HG03354 (cell line): ENCODE measurements around the gene MKLN1.
"Not testable (repeated sequence)": the region's sequence is repeated elsewhere in the genome, so short reads cannot be mapped to it uniquely, and the experiment has no call there.

Experiments used
- ATAC-seq: cut with Tn5 transposase; IDR thresholded peaks from one replicate; pipeline ENCODE4 v1.9.1; 2021; ENCODE audit warnings: mild to moderate bottlenecking; ENCODE audit not compliant: unreplicated experiment, poor library complexity, severe bottlenecking

MKLN1 gene

DNA sequence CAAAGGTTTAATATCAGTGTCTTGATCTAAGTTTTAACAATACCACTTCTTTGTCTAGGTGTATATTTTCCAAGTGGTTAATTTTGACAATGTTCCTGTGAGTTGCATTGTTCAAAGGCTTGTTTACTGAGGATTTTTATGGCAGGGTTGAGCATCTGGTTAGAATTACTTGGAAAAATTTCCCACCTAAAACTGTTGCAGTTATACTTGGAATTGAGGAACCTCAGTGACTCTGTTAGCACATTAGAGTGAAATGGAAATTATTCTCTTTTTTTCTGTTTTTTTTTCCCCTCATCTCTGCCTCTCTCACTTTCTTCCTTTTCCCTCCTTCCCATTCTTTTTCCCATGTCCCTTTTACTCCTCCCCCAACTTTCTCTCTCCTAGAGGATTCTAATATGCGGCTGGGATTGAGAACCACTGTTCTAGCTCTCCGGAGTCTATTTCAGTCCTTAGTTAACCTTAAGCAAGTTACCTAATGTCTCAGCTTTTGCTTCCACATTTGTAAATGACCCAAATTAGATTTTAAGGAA, 121.8 kb downstream of the MKLN1 start:
- ATAC-seq, result no peak

DNA sequence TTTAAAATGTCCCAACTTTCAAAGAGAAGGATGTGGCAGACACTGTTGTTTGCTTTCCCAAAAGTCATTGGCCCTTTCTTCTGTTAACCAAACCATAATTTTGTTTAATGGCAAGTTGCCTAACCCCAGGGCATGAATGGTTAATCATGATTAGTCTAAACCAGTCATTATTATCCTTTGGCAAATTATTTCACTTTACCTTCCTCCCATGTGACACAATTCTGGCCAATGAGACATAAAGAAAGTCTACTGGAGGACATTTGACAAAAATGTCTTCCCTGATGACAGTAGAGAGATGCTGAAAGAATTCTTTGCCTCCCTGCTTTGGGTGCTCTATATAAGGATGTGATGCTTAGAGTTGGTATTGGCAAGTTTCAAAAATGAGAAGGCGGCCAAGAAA, 126.8 kb downstream of the MKLN1 start:
- ATAC-seq, result no peak

DNA sequence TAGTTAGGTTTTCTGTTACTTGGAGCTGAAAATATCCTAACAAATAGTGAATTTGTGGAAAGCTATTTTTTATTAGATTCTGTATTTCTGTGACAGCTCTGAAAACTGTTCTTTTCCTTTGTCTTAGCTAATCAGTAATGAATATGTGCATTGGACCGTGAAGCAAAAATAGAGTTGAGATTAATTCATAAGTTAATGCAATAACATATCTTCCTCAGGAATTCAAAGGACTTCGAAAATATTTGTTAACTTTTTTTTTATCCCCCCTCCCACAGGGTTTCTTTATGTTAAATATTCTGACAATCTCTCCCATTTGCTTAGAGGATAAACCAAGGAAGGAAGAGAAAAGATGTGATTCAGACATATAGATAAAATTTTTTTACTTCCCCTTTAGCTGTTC, 127.3 kb downstream of the MKLN1 start:
- no peak for ATAC-seq

DNA sequence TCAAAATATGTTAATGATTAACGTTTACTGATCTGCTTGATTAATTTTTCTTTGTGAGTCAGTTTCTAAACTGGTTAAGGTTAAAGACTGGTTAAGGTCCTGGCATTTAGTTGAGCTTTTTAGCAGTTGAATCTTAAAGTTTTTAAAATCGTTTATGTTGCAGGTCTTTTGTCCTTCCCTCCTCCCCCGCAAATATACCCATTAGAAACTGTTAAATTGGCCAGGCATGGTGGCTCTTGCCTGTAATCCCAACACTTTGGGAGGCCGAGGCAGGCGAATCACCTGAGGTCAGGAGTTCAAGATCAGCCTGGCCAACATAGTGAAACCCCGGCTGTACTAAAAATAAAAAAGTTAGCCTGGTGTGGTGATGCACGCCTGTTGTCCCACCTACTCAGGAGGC, 127.9 kb downstream of the MKLN1 start:
- ATAC-seq, result no peak

DNA sequence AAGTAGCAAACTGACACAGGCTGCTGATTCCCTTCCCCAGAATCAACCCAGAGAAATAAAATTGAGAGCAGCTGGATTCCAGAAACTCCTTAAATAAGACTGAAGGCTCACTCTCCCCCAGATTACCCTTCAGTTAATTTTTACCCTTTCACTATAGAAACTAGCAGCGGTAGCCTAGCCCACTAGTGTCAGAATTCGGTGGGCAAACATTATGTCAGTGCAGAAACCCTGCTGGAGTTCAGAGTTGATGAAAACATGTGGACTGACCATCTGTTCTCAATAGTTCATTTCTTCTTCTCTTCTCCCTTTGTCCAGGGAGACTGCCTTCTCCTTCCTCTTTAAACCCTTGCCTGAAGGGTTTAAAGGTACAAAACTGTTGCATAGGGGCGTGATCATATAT, 128.7 kb downstream of the MKLN1 start:
- no peak for ATAC-seq

DNA sequence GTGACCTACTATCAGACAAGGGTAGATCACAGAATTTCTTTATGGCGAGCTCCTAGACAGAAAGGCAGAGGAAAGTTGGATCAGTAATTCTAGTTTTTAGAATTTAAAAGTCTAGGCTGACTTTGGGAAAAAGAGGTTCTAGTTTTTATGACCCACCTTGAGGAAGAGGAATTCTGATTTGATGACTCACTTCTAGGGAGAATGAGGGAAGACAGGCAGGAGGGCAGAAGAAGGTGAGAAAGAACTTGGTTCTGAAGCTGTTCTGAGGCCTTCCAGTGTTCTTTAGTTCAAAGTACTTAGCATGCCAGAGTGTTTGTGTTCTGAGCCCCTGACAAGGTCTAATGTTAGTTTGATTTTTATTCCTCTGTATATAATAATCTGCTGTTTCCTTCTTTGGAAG, 131.6 kb downstream of the MKLN1 start:
- ATAC-seq, result no peak

DNA sequence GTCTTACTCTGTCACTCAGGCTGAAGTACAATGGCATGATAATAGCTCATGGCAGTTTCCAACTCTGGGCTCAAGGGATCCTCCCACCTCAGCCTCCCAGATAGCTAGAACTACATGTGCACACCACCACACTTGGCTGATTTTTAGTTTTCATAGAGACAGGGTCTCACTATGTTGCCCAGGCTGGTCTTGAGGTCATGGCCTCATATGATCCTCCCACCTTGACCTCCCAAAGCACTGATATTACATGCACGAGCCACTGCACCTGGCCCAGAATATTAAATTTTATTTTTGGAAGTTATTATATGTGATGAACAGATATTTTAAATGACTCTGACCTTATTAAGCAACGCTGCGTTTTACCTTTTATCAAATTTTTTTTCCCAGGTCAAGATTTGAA, 134.4 kb downstream of the MKLN1 start:
- ATAC-seq, result no peak

DNA sequence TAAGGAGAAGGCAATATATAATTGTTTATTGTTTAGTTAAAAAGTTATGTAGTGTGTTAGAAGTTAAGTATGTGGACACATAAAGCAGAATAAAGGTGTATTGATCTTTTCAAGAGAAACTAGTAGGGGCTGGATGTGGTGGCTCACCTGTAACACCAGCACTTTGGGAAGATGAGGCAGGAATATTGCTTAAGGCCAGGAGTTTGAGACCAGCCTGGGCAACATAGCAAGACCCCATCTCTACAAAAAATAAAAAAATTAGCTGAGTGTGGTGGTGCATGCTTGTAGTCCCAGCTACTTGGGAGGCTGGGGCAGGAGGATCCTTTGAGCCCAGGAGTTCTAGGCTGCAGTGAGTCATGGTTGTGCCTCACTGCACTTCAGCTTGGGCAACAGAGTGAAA, 135.0 kb downstream of the MKLN1 start:
- not testable (repeated sequence) for ATAC-seq

DNA sequence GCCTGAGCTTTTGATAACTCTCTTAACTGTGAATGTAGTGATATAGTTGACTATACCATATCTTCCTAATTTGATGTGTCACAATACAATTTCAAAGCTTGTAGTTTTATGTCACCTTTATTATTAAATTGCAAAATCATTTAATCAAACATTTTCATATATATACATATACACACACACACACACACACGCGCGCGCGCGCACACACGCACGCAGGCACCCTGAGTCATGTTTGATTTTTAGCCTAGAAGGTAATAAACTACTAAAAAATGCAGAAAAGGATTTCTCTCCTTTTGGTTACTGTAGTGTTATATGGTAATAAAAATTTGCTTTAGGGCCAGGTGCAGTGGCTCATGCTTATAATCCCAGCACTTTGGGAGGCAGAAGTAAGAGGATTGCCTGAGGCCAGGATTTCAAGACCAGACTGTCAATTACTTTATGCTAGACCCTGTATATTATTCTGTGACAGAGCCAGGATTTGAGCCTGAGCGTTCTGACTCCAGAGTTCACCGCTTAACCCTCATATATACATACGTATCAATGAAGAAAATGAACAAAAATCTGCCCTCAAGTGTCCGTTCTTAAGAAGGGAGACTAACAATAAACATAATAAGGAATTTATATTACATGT, 139.2 kb downstream of the MKLN1 start:
- no peak for ATAC-seq

DNA sequence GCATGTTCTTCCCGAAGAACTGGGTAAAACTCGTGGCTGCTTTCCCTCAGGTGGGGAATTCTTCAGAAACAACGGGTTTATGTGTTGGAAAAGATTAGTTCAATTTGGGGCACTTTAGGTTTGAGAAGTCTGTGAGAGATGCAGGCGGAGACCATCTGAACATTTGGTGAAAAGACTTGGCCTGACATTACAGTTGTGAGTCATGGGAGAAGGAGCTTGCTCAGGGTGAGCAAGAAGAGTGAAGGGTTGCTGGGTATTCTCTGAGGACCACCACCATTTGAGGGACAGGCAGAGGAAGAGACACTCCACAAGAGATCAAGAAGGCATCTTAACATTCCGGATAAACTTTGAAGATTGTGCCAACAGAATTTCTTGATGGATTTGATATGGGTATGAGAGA, 140.1 kb downstream of the MKLN1 start:
- ATAC-seq, result no peak

DNA sequence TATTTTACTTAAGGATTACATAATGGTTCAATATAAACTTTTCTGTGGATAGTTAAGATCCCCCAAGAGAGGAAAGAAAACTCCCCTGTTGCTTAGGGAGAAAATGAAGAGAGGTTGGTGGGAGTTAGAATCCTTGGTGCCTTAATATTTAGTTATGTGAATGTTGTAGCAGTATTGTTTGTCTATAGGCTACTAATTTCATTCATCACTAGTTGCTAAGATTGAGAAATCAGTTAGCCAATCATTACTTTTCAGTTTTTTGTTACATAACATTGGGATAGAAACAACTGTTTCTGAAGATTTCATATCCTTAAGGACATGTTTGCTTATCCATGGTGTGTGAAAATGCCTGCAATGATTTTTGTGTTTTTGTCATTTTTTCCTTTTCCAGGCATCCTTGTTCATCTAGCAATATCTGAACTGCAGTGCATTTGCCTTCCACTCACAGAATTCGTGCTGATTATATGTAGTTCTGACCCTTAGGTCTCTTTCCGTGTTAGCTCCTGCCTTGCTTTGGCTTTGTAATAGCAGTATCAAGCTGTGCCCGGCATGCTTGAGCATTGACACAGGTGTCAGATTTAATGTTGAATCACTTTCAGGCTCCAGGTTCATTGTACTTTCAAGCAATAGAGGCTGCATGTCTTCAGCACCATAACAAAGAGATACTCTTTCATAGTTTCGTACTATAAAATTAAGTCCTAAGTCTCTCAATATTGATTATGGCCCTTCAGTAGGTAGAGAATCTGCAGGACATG, 143.8 kb downstream of the MKLN1 start:
- ATAC-seq, result no peak

DNA sequence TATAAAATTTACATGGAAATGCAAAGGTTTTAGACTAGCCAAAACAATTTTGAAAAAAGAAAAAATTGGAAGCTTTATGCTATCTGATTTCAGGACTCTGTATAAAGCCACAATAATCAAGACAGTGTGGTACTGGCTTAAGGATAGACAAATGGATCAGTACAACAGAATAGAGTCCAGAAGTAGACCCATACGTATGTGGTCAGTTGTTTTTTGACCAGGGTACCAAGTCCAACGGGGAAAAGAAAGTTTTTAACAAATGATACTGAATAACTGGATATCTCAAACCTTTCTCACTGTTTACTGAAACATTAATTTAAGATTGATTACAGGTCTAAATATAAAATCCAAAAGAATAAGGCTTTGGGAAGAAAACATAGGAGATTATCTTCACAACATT, 149.1 kb downstream of the MKLN1 start:
- ATAC-seq, result no peak

DNA sequence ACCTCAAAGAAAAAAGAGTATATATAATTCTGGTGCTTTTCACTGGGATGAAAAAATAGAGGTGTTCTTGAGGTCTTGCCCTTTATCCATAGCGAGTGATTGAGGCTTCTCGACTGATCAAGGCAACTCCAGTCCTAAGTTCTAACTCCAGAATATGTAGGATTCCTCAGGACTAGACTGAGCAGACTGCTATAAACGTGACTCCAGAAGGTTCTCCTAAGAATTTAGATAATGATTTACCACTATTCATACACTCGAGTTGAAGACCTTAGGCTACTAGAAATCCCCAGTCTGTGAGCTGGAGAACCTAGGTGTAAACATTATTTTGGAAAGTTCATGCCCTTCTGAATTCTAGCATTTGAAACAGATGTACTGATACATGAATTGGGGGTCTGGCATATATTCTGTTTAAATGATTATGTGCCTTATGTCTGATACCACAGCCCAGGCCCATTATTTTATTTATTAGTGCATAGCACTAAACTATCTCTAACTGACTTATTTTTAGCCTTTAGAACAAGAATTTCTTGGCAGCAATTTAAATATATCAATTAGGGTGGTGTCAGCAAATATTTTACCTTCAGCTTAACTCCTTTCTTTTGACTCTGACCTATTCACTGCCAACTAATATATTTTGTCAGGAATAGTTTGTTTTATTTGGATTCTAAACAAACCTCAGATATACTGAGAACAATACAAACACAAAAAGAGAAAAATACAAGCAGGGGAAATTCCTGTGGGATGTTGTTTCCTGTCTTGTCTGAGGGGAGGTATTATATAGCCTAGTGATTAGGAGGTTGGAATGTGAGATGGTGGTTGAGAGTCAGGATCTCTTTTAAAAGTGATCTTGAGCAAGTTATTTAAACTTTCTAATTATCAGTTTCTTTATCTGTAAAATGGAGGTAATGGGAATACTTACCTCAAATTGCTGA, 153.0 kb downstream of the MKLN1 start:
- ATAC-seq, result no peak

DNA sequence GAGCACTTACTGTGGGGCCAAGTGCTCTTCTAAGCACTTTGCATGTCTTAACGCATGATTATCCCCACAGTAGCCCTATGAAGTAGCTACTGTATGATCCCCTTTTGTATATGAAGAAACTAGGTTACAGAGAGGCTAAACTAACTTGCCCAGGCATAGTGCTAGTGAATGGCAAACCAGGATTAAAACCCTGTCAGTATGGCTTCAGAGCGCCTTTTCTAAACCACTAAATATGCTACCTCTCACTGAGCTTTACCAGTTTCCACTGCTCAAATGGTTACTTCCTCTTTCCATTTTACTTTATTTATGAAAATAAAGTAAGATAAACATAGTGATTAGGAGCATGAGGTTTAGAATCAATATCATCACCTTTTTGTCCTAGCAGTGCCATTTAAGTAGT, 155.1 kb downstream of the MKLN1 start:
- peak; percentile 58 for ATAC-seq

DNA sequence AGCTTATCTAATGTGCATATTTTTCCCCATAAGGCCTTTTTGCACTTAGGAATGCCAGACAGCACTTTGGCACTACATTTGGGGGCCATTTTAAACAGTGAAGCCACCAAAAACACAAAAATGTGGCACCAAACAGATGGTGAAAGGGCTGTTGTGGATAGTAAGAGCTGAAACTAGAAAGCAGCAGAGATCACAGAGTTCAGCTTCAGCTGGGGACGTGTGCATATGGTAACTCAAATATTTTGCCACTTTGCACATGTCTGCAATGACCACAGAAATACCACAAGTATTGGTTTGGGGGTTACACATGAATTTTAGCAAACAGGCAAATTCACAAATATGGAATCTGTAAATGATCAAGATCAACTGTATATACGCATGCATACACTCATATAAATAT, 155.9 kb downstream of the MKLN1 start:
- peak; percentile 59 for ATAC-seq

DNA sequence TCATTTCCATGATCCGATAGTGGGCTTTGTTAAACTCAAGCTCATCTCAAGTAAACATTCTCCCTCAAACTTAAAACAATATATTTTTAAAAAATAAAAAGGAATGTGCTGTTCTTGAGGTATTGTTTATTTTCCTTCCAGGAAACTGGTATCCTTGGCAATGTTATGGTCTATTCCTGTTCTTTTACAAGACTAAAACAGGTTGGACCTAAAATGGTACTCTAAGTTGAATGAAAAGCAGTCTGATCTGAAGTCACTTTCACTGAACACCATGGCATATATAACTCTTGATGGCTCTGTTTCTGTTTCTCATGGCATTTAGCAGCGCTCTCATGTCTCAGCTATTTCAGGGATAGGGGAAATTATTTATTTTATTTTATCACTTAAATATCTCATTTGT, 158.7 kb downstream of the MKLN1 start:
- ATAC-seq, result no peak

DNA sequence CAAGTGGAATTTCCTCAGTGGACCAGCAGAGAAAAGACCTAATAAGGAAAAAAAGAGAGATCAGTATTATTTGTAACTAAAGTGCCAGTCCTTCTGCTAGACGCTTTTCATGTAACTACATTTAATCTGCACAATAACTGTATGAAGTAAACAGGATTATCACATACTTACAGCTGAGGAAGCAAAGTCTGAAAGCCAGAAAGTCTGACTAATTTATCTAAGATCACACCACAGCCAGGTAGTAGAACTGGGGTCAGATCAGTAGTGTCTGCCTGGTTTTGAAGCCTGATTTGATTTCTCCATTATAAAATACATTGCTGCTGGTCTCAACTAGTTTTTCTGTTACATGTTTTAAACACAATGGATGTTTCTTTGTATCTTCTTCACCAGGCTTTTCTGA, 159.5 kb downstream of the MKLN1 start:
- ATAC-seq, result no peak

DNA sequence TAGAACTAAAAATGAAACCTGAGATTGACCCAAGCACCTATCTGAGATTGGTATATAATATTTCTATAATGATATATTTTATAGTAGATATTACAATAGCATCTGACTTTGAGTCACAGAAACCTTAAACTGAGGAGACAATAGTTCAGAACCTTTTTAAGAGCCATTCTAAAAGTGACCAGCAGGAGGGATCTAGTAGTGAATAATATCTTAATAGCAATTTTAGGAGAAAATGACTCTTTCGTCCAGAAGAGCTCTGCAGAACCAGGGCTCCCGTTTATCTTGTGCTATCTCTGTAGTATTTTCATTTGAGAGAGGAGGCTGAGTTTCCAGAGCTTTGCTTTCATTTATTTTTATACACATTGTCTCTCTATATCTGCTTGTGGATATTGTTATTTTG, 160.7 kb downstream of the MKLN1 start:
- ATAC-seq, result no peak

DNA sequence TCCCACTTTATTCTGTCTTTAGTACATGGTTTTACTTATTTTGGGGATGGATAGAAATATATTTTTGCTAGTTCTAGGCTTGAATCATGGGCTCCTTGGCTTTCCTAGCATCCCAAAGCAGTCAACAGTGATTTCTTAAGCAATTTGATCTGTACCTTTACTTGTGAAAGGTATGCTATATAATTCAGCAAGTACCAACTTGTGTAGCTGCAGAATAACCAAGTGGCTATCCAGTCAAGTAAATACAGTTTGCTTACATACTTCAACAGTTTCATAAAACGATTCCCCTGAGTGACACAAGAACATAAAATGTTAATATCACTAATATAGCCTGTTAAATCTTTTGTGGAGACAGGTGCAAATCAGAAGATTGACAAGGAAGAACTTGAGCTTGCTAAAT, 161.5 kb downstream of the MKLN1 start:
- no peak for ATAC-seq

DNA sequence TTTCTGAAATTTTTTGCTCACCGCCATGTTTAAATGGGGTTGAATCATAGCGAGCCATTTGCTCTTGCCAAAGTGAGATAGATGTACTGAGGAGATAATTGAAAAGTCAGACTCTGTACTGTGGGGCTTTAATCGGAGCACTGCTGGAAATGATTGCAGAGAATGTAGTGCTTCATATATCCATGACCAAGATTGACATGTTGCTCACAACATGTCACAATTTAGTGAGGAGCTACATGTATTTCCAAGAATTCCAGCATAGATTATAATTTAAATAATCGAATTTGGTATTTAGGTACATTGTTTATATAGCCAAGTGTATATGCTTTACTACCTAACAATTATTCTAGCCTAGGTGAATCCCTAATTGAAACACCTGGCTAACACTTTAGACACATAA, 162.2 kb downstream of the MKLN1 start:
- no peak for ATAC-seq
